ENCODE results near the gene PRR14. TPM values are rescaled to one million over a fixed set of nuclear protein-coding genes. Genes with fewer than 3 reads are reported as not detected.
A peak's percentile ranks its signal among the peaks of the same experiment; 100 is the strongest.

Gene PRR14
- total RNA-seq, 1 experiment from 2014 or later = 77.6 TPM

DNA sequence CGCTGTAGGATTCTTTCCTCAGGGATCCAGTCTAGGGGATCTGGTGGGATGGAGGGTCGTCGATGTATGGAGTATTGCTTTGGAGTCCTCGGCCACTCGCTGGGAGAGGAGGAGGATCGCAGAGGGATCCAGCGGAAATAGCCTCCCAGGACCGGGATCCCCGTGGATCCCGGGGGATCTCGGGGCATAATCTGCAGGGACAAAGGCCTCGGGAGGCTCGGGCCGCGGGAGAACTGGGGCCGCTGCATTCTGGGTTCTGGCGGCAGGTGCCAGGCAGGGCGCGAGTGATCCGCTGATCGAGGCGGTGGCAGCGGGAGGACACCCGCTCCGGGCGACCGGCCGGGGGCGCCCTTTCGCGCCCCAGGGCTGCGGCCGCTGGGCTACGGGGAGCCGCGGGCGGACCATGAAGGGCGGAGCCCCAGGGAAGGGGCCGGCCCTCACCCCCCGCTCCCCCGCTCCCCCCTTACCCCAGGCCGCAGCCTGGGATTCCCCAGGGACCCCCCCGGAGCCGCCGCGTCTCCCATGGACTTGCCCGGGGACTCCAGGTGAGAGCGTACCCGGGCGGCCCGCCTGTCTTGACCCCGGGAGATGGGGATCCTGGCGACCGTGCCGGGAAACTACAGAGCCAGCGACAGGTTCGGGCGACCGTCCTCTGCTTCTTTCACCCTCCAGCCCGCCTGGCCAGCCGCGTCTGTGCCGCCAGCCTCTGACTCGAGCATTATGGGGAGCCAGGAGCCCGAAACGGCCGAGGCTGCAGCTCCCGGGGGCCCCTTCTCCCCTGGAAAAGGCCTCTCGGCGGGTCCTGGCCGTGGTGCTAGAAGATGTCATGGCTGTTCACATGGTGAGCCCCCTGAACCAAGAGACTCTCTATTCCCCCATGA lies 604 bp downstream of the PRR14 start:
- DNase-seq (ENCODE audit: low read depth, low spot score) (no peak), ATAC-seq (peak; percentile 85)
- Histone ChIP-seq H3K36me3 (ENCODE audit: control insufficient read depth, insufficient read depth, low read length) (peaks cover 6% of the 10 kb centered on the region; the same call in 1 of the 2 replicates), H3K4me3 (ENCODE audit: low read depth in 2 of 2, low read length in 2 of 2) (peak overlapping the region; percentile 87 to 100), H3K27ac (ENCODE audit: low read length) (peak overlapping the region; percentile 91), H3K9me3 (ENCODE audit: control insufficient read depth, insufficient read depth, low read depth, low read length) (no peaks in the 10 kb centered on the region), H3K4me1 (ENCODE audit: control insufficient read depth, insufficient read depth, low read length) (peaks cover 7% of the 10 kb centered on the region; the same call in 1 of the 2 replicates), H3K27me3 (ENCODE audit: control insufficient read depth, insufficient read depth, low read length) (no peaks in the 10 kb centered on the region)
- no peak for TF ChIP-seq SIN3A (IDR thresholded peaks at IDR 0.05; ENCODE audit: borderline replicate concordance, insufficient read depth, low read depth, low read length)
- TF ChIP-seq TCF7L2 (IDR thresholded peaks at IDR 0.05; ENCODE audit: low read depth, low read length) = no peak
- TF ChIP-seq POLR2AphosphoS5 (IDR thresholded peaks at IDR 0.05; ENCODE audit: low read depth, low read length) = no peak
- TF ChIP-seq, protein P1, sequence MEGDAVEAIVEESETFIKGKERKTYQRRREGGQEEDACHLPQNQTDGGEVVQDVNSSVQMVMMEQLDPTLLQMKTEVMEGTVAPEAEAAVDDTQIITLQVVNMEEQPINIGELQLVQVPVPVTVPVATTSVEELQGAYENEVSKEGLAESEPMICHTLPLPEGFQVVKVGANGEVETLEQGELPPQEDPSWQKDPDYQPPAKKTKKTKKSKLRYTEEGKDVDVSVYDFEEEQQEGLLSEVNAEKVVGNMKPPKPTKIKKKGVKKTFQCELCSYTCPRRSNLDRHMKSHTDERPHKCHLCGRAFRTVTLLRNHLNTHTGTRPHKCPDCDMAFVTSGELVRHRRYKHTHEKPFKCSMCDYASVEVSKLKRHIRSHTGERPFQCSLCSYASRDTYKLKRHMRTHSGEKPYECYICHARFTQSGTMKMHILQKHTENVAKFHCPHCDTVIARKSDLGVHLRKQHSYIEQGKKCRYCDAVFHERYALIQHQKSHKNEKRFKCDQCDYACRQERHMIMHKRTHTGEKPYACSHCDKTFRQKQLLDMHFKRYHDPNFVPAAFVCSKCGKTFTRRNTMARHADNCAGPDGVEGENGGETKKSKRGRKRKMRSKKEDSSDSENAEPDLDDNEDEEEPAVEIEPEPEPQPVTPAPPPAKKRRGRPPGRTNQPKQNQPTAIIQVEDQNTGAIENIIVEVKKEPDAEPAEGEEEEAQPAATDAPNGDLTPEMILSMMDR (IDR thresholded peaks at IDR 0.05) = peak; percentile 93
- no TSS peak for BruUV-seq (replicated peaks)
- in situ Hi-C loops (cut with HindIII; ENCODE audit: low pct_unique_long_range_greater_than_20kb, low sequenced_read_pairs) = no loop called here
- POLR2A ChIA-PET = no interaction called here
- intact Hi-C loops (cut with micrococcal nuclease; ENCODE audit: unreplicated experiment) = no loop called here
- CTCF ChIA-PET = interaction anchor here (0.6 to 1.0 kb wide), 2 partner anchors 7 to 115 kb away, joined by 3 to 4 read pairs; no protein-coding TSS in a partner anchor

DNA sequence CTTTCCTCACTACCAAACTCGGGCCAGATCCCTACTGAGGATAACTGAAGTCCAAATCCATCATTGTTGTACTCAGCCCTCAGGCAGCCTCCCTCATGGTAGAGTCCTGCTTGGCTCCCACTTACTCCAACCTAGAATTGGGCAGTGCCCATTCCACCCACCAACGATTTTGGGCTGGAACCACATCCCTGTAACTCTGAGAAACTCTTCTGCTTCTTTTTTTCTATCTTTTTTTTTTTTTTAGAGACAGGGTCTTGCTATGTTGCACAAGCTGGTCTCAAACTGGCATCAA lies 1.2 kb downstream of the PRR14 start:
- intact Hi-C loops (cut with micrococcal nuclease; ENCODE audit: unreplicated experiment) (no loop called here), in situ Hi-C loops (cut with HindIII; ENCODE audit: low pct_unique_long_range_greater_than_20kb, low sequenced_read_pairs) (no loop called here)
- H3K36me3 ChIP-seq (ENCODE audit: control insufficient read depth, insufficient read depth, low read length) = peaks cover 6% of the 10 kb centered on the region; the same call in 1 of the 2 replicates
- peaks cover 10% of the 10 kb centered on the region; the same call in 1 of the 2 replicates for H3K4me1 ChIP-seq (ENCODE audit: control insufficient read depth, insufficient read depth, low read length)
- H3K27ac ChIP-seq (ENCODE audit: low read length) = peak overlapping the region; percentile 88
- no TSS peak for BruUV-seq (replicated peaks)
- CTCF ChIA-PET = no interaction called here
- DNase-seq (ENCODE audit: low read depth, low spot score) (no peak), ATAC-seq (no peak)
- POLR2A ChIA-PET = no interaction called here
- peak overlapping the region; percentile 87 to 100 for H3K4me3 ChIP-seq (ENCODE audit: low read depth in 2 of 2, low read length in 2 of 2)
- no peaks in the 10 kb centered on the region for H3K27me3 ChIP-seq (ENCODE audit: control insufficient read depth, insufficient read depth, low read length)
- no peaks in the 10 kb centered on the region for H3K9me3 ChIP-seq (ENCODE audit: control insufficient read depth, insufficient read depth, low read depth, low read length)
- TF ChIP-seq, protein P2, sequence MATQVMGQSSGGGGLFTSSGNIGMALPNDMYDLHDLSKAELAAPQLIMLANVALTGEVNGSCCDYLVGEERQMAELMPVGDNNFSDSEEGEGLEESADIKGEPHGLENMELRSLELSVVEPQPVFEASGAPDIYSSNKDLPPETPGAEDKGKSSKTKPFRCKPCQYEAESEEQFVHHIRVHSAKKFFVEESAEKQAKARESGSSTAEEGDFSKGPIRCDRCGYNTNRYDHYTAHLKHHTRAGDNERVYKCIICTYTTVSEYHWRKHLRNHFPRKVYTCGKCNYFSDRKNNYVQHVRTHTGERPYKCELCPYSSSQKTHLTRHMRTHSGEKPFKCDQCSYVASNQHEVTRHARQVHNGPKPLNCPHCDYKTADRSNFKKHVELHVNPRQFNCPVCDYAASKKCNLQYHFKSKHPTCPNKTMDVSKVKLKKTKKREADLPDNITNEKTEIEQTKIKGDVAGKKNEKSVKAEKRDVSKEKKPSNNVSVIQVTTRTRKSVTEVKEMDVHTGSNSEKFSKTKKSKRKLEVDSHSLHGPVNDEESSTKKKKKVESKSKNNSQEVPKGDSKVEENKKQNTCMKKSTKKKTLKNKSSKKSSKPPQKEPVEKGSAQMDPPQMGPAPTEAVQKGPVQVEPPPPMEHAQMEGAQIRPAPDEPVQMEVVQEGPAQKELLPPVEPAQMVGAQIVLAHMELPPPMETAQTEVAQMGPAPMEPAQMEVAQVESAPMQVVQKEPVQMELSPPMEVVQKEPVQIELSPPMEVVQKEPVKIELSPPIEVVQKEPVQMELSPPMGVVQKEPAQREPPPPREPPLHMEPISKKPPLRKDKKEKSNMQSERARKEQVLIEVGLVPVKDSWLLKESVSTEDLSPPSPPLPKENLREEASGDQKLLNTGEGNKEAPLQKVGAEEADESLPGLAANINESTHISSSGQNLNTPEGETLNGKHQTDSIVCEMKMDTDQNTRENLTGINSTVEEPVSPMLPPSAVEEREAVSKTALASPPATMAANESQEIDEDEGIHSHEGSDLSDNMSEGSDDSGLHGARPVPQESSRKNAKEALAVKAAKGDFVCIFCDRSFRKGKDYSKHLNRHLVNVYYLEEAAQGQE (IDR thresholded peaks at IDR 0.05; ENCODE audit: insufficient read depth in 1 of 2, low read depth in 2 of 2, low read length in 1 of 2) = no peak
- TF ChIP-seq, protein P1 (IDR thresholded peaks at IDR 0.05) = no peak
- TF ChIP-seq SIN3A (IDR thresholded peaks at IDR 0.05; ENCODE audit: borderline replicate concordance, insufficient read depth, low read depth, low read length) (no peak), POLR2AphosphoS5 (IDR thresholded peaks at IDR 0.05; ENCODE audit: low read depth, low read length) (no peak), TCF7L2 (IDR thresholded peaks at IDR 0.05; ENCODE audit: low read depth, low read length) (no peak)

Data from Panc1 (cell line).